CD4-positive, alpha-beta T cell (primary cell): ENCODE measurements around the gene ANKFN1. TPM values are rescaled to one million over a fixed set of nuclear protein-coding genes. Genes with fewer than 3 reads are reported as not detected.

Source experiments
- ATAC-seq: fragments of 200-7000 bp; cut with Tn5 transposase; one replicate; pipeline ENCODE4 v1.10.0; 2022; ENCODE audit warnings: mild to moderate bottlenecking; ENCODE audit not compliant: poor library complexity
- CTCF ChIA-PET: fragments of 350-600 bp; sonication (Branson Sonifier 250); formaldehyde crosslinking; loops from one replicate; lab custom pipeline; 2021; ENCODE audit warnings: antibody characterized with exemption, inconsistent platforms; lab: Charles Lee
- POLR2A ChIA-PET: fragments of 350-600 bp; sonication (Branson Sonifier 250); formaldehyde crosslinking; loops from one replicate; lab custom pipeline; 2021; ENCODE audit warnings: antibody characterized with exemption, inconsistent platforms; lab: Charles Lee
- DNase-seq, 14 experiments: peaks; one replicate each; pipeline ENCODE4 v3.0.0-alpha.2; 2013 to 2020; ENCODE audit warnings: mixed read lengths in 2 of 14
- H3K27ac ChIP-seq, 2 donors: one replicate each; pipeline versions ENCODE4 v1.5.1 to v1.7.0; 2013; ENCODE audit warnings: low read length in 2 of 2, low read depth in 1 of 2, mild to moderate bottlenecking in 1 of 2
- H3K27me3 ChIP-seq, 2 experiments: 1 replicate in 1 of 2; 2 replicates in 1 of 2; pipeline versions ENCODE4 v1.6.1 to v1.7.0; 2013; ENCODE audit warnings: low read length in 2 of 2, control low read depth in 1 of 2, mild to moderate bottlenecking in 1 of 2, moderate library complexity in 1 of 2; ENCODE audit not compliant: insufficient read depth in 2 of 2, control insufficient read depth in 1 of 2
- H3K36me3 ChIP-seq: one replicate; pipeline ENCODE4 v1.6.1; 2013; ENCODE audit warnings: low read length, control low read depth; ENCODE audit not compliant: insufficient read depth
- H3K4me1 ChIP-seq: one replicate; pipeline ENCODE4 v1.6.1; 2013; ENCODE audit warnings: low read length, control low read depth; ENCODE audit not compliant: insufficient read depth
- H3K4me3 ChIP-seq: one replicate; pipeline ENCODE4 v1.5.1; 2013; ENCODE audit warnings: mild to moderate bottlenecking, low read length, moderate library complexity
- H3K9me3 ChIP-seq, 2 experiments: 1 replicate in 1 of 2; 2 replicates in 1 of 2; pipeline versions ENCODE4 v1.6.1 to v1.7.0; 2013; ENCODE audit warnings: low read length in 2 of 2, mild to moderate bottlenecking in 2 of 2, control low read depth in 1 of 2, moderate library complexity in 1 of 2; ENCODE audit not compliant: control insufficient read depth in 1 of 2, insufficient read depth in 1 of 2
- H3K27ac Mint-ChIP-seq: one replicate; pipeline ENCODE4 v1.8.0; 2020; ENCODE audit warnings: mixed read lengths
- H3K27me3 Mint-ChIP-seq: one replicate; pipeline ENCODE4 v1.8.0; 2021; ENCODE audit warnings: mixed read lengths
- H3K36me3 Mint-ChIP-seq: one replicate; pipeline ENCODE4 v1.8.0; 2021; ENCODE audit warnings: low read depth, mixed read lengths
- H3K4me1 Mint-ChIP-seq: one replicate; pipeline ENCODE4 v1.8.0; 2021; ENCODE audit warnings: low read depth, mixed read lengths
- H3K4me3 Mint-ChIP-seq: one replicate; pipeline ENCODE4 v1.8.0; 2020; ENCODE audit warnings: mild to moderate bottlenecking, mixed read lengths
- H3K9me3 Mint-ChIP-seq: one replicate; pipeline ENCODE4 v1.8.0; 2020; ENCODE audit warnings: mixed read lengths
- CTCF ChIP-seq: fragments of 200-600 bp; IDR thresholded peaks from one replicate; pipeline ENCODE4 v1.8.0; 2022; ENCODE audit warnings: antibody characterized with exemption, mild to moderate bottlenecking
- intact Hi-C, 2 experiments: fragments of 100-400 bp; cut with DNase I in 1 of 2; cut with micrococcal nuclease in 1 of 2; formaldehyde crosslinking; loops; one replicate each; pipeline versions ENCODE4 v1.15.1 to v1.9.0; 2023 to 2025; cut with DNase I, micrococcal nuclease
- total RNA-seq, 174 experiments: library from RNA in 2 of 174; stranded (reverse) in 2 of 174; gene quantifications; one replicate each; pipeline ENCODE4 v1.2.3 and lab custom pipeline; 2021 to 2026

ANKFN1 gene
- total RNA-seq, 2 experiments from 2014 or later, result not detected

DNA sequence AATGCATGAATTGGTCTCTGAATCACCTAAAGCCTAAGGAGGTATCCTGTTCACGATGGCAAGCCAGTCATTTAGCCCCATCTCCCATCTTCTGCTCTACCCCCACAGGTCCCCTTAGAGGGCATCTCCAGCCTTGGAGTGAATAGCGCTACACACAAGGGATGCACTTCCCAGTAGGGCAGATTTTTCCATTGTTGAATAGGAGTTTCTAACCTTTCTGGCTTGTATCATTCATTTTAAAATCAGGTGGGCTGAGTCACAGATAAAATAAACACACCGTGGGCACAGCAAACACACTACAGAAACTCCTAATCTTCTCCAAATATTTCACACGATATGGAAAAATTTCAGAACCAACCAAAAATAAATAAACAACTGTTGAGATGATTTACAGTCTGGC lies 239.0 kb downstream of the ANKFN1 start:
- intact Hi-C loops, result no loop called here
- Mint-ChIP-seq H3K36me3 (no peaks in the 10 kb centered on the region), H3K27ac (no peak overlapping the region), H3K4me3 (no peak overlapping the region), H3K9me3 (peaks cover 4% of the 10 kb centered on the region), H3K27me3 (no peaks in the 10 kb centered on the region), H3K4me1 (no peaks in the 10 kb centered on the region)
- DNase-seq (no peak), ATAC-seq (no peak)
- TF ChIP-seq CTCF, result no peak
- ChIA-PET POLR2A (no interaction called here), CTCF (no interaction called here)
- H3K9me3 ChIP-seq, result peaks cover 0 to 7% of the 10 kb centered on the region in 2 experiments
- H3K36me3 ChIP-seq, result no peaks in the 10 kb centered on the region
- no peak overlapping the region for H3K4me3 ChIP-seq
- H3K27me3 ChIP-seq, result no peaks in the 10 kb centered on the region
- no peak overlapping the region for H3K27ac ChIP-seq
- H3K4me1 ChIP-seq, result no peaks in the 10 kb centered on the region

GRCh38 chr17:56393156-56393555 lies 239.9 kb downstream of the ANKFN1 start:
- no peak for DNase-seq

DNA sequence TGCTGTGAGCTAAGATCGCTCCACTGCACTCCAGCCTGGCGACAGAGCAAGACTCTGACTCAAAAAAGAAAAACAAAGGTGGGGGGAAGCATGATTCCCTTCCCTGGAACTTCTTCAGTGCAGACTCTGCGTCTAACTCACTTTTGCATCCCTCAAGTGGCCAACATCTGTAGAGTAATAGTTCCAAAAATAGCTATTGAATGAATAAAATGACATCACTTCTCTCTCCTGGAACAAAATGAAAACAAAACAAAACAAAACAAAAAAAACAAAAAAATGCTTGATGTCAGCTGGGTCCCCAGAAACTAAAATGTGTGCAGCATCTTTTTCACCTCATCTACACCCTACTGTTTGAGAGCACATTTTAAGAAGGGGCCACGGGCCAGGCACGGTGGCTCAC lies 242.5 kb downstream of the ANKFN1 start:
- ChIA-PET CTCF (no interaction called here), POLR2A (no interaction called here)
- Histone ChIP-seq H3K4me1 (no peaks in the 10 kb centered on the region), H3K27me3 (no peaks in the 10 kb centered on the region), H3K27ac (no peak overlapping the region), H3K36me3 (no peaks in the 10 kb centered on the region), H3K4me3 (no peak overlapping the region), H3K9me3 (no peaks in the 10 kb centered on the region)
- no peaks in the 10 kb centered on the region for H3K4me1 Mint-ChIP-seq
- H3K36me3 Mint-ChIP-seq, result no peaks in the 10 kb centered on the region
- H3K27ac Mint-ChIP-seq, result no peak overlapping the region
- no peak for TF ChIP-seq CTCF
- H3K27me3 Mint-ChIP-seq, result no peaks in the 10 kb centered on the region
- ATAC-seq (no peak), DNase-seq (no peak)
- no peak overlapping the region for H3K4me3 Mint-ChIP-seq
- H3K9me3 Mint-ChIP-seq, result no peaks in the 10 kb centered on the region
- intact Hi-C loops, result no loop called here

More at GRCh38 chr17:56393156-56393555, 239.9 kb downstream of the ANKFN1 start:
- Mint-ChIP-seq H3K36me3 (no peaks in the 10 kb centered on the region), H3K4me1 (no peaks in the 10 kb centered on the region), H3K4me3 (no peak overlapping the region), H3K9me3 (peaks cover 4% of the 10 kb centered on the region), H3K27ac (no peak overlapping the region), H3K27me3 (no peaks in the 10 kb centered on the region)
- H3K36me3 ChIP-seq, result no peaks in the 10 kb centered on the region
- no peaks in the 10 kb centered on the region for H3K27me3 ChIP-seq
- CTCF ChIA-PET, result no interaction called here
- no peak for ATAC-seq
- no peak overlapping the region for H3K4me3 ChIP-seq
- no peak for TF ChIP-seq CTCF
- peaks cover 0 to 7% of the 10 kb centered on the region in 2 experiments for H3K9me3 ChIP-seq
- intact Hi-C loops, result no loop called here
- H3K27ac ChIP-seq, result no peak overlapping the region
- POLR2A ChIA-PET, result no interaction called here
- no peaks in the 10 kb centered on the region for H3K4me1 ChIP-seq
